GM18498 (cell line): ENCODE measurements around the gene UAP1L1.
A peak's percentile ranks its signal among the peaks of the same experiment; 100 is the strongest.

ENCODE experiments used
- ATAC-seq: cut with Tn5 transposase; IDR thresholded peaks from one replicate; pipeline ENCODE4 v1.9.1; 2021; ENCODE audit warnings: mild to moderate bottlenecking, moderate library complexity; ENCODE audit not compliant: unreplicated experiment

Gene UAP1L1

GRCh38 chr9:137089232-137089947 lies 12.1 kb downstream of the UAP1L1 start:
- ATAC-seq, result no peak

DNA sequence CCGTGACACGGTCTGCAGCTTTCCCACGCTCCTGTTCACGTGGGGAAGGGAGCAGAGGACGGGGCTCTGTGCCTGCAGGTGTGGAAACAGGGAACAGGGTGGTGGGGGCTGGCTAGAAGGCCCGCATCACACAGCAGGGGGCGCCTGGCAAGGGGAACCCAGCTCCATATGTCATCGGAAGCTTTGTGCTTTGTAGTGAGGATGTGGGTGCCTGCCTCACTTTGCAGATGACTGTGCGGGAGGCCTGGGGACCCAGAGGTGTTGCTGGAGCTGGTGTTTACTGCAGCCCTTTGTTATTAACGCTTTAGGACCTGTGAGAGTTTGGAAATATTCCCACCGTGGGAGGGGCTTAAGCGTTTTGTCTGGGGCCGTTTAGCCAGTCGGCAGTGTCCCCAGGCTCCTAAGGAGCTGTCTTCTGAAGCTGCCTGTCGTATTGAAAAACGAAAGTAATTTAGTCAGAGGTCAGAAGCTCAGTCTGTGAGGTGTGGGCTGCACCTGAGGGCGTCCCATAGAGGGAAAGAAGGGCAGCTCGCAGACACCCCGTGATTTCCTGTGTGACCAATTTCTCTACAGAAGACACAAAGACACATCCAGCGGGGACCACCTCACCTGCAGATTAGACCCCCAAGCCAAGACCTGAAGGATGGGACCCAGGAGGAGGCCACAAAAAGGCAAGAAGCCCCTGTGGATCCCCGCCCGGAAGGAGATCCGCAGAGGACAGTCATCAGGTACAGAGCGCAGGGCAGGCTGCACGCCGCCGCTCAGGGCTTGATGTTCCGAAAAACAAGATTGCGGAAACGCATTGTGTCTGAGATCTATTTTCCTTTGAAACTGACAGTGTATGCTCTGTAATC lies 18.6 kb downstream of the UAP1L1 start:
- peak; percentile 77 for ATAC-seq

DNA sequence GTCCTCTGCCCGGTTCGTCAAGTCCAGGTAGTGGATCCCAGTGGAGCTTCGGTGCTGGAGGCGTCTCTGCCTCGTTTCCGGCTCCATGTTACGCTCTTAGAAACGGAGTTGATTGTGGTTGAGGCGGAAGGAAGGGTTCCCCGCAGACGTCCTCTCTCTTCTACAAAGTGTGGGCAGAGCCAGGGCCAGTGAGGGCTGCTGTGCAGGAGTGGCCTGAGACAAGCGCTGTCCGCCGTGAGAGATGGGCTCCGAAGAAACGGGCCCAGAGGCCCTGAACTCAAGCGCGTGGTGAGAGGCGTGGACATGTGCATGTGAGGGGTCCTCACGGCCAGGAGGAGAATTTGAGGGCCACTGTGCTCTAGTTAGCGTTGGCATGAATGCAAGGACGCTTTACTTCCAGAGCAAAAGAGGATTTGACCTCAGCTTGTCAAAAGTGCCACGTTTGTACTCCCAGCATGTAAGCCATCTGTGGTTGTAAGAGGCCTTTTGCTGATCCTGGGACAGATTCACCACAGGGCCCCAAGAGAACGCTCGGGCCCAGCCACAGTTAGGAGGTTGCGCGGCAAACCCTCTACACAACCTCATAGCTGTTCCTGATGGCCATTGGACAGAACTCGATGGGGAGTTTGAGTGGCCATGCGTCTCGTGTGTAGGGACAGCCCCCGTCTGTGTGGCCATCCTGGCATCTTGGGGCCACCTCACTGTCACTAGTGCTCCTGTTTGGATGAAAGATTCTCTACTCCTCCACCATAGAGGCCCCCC lies 19.6 kb downstream of the UAP1L1 start:
- ATAC-seq, result no peak

DNA sequence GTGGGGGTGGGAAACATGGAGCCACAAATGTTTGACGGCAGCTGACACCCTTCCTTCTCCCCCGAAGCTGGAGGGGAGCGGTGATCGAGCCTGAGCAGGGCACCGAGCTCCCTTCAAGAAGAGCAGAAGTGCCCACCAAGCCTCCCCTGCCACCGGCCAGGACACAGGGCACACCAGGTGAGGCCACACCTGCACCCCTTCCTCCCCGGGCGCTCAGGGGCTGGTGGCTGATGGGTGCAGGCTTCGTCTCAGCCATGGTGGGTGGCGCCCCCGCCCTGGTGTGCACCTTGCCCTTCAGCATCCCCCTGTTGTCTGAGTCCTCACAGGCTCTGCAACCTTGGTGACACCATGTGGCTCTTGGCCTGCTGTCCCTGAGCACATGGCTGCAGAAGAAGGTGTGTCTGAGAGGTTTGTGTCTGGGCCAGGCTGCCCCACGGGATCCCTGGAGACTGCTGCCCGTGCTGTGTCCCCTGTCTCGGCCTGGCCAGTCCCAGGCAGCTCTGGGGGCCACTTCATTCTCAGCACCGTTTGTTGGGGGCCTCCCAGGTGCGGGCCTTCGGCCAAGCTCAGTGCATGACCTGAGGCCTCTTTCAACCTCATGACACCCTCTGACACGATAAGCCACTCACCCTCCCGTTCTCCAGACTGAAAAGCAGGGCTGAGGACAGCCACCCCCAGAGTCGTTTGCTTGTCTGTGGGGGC lies 20.6 kb downstream of the UAP1L1 start:
- ATAC-seq, result no peak

DNA sequence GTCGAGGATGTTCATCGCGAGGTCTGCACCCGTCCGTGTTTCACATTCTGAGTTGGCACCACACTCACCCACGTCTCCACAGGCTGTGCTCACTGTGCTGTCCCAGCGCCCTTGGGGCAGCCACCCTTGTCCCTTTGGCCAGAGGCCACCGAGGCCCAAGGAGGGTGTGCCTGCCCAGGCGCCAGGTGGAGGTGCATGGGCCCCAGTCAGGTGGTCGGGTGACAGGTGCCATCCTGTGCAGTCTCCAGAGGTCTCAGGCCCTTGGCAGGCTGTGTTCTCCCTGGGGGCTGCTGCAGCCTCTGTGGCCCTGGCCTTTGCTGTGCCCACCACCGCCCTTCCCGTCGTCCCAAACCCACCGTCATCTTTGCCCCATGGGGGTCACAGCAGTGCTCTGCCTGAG lies 21.9 kb downstream of the UAP1L1 start:
- no peak for ATAC-seq

DNA sequence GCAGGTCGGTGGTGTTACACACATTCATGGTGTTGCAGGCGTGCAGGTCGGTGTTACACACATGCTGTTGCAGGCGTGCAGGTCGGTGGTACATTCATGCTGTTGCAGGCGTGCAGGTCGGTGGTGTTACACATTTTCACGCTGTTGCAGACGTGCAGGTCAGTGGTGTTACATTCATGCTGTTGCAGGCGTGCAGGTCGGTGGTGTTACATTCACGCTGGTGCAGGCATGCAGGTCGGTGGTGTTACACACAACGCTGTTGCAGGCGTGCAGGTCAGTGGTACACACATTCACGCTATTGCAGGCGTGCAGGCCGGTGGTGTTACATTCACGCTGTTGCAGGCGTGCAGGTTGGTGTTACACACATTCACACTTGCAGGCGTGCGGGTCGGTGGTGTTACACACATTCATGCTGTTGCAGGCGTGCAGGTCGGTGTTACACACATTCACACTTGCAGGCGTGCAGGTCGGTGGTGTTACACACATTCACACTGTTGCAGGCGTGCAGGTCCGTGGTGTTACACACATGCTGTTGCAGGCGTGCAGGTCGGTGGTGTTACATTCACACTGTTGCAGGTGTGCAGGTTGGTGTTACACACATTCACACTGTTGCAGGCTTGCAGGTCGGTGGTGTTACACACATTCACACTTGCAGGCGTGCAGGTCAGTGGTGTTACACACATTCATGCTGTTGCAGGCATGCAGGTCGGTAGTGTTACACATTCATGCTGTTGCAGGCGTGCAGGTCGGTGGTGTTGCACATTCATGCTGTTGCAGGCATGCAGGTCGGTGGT lies 26.1 kb downstream of the UAP1L1 start:
- no peak for ATAC-seq

- ATAC-seq, result no peak
Observed at GRCh38 chr9:137105814-137106661, 28.7 kb downstream of the UAP1L1 start.

DNA sequence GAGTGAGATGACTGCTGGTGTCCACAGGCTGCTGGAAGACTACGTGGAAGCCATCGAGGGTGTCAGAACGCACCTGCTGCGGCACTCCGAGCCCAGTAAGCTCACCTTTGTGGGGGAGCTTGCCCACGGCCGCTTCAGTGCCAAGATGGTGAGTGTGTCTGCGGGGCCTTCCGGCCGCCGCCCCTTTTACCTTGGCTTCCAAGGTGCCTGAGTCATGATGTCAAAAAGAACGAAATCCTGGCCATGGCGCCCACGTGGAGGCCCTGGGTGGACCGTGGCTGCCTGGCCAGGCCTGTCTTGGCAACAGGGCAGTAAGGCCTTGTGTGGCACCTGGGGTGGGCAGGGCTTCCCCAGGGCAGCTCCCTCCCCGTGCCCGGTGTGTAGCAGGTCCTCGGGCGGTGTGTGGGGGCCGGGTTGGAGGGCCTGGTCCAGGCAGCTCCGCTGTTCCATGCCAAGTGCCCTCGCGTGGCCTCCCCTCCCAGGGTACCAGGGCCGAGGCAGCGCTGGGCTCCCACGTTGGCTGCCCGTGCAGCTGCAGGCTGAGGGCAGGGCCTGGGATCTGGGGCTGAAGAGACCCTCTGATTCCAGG lies 29.4 kb downstream of the UAP1L1 start:
- ATAC-seq, result no peak

- ATAC-seq, result no peak
Observed at GRCh38 chr9:137107312-137107921, 30.1 kb downstream of the UAP1L1 start.

DNA sequence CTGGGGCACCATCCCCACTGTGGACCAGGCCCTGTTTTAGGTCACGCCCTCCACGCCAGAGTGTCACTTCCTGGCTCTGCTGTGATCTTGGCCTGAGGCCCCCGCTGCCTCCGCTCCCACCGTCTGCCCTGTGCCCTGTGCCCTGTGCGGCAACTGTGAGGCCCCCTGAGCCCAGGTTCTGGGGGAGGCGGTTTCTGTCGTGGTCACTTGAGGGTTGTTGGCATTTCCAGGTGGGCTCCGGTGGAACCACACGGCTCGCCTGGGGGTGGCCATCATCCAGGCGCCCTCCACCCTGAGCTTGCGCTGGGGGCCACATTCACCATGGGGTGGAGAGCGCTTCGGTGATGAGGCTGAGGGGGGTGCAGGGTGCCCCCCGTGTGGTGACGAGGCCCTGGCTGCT lies 30.7 kb downstream of the UAP1L1 start:
- no peak for ATAC-seq

DNA sequence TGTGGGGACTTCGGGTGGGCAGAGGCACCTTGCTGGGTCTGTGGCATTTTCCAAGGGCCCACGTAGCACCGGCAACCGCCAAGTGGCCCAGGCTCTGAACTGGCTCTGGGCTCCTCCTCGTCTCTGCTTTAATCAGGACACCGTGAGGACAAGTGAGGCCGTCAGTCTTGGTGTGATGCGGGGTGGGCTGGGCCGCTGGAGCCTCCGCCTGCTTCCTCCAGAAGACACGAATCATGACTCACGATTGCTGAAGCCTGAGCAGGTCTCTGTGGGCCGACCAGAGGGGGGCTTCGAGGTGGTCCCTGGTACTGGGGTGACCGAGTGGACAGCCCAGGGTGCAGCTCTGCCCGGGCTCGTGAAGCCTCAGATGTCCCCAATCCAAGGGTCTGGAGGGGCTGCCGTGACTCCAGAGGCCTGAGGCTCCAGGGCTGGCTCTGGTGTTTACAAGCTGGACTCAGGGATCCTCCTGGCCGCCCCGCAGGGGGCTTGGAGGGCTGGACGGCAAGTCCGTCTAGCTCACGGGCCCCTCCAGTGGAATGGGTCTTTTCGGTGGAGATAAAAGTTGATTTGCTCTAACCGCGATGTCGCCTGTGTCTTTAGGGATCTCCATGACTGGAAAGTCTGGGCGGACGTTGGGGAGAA lies 31.4 kb downstream of the UAP1L1 start:
- ATAC-seq, result no peak

DNA sequence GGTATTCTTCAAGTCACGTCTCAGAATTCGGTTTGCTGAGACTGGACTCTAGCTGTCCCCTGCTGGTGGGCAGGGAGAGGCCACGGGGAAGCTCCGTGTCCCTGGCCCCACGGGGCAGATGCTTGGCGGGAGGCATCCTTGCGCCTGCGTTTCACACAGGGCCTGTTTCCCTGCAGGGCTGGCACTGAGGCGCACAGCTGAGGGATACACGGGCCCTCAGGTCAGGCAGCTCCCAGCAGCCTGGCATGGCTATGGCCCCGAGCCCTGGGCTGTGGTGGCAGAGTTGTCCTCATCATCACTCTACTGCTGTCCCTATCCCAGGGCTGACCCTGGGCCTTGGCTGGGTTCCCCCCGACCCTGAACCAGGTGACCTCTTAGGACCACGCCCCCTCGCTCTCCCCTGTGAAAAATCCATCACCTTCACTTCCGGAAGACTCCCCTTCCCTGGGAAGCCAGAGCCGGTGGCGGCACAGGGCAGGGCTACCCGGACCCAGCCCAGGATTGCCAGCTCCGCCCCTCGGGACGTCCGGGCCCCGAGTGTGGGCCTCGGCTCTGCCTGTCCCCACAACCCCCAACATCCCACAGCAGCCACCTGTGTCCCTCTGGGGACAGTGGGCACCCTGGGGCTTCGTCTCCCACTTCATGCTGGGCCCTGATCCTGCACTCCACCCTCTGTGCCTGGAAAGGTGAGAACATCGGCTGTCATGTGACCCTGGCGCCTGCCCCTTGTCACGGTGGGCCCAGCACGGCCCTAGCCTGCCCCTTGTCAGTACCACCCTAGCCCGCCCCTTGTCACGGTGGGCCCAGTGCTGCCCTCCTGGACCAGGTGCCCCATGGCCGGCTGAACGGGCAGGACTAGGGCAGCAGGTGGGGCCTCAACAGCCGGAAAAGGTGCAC lies 32.2 kb downstream of the UAP1L1 start:
- ATAC-seq, result no peak

GRCh38 chr9:137110147-137110910 lies 33.0 kb downstream of the UAP1L1 start:
- no peak for ATAC-seq

- no peak for ATAC-seq
Observed at GRCh38 chr9:137110911-137111787, 33.8 kb downstream of the UAP1L1 start.
